CD8-positive, alpha-beta memory T cell (primary cell): ENCODE data around the gene GJC1. TPM values are rescaled to one million over a fixed set of nuclear protein-coding genes. Genes with fewer than 3 reads are reported as not detected.
A peak's percentile ranks its signal among the peaks of the same experiment; 100 is the strongest.

Source experiments
- CTCF ChIA-PET: fragments of 350-600 bp; sonication (Branson Sonifier 250); formaldehyde crosslinking; loops from one replicate; lab custom pipeline; 2021; ENCODE audit warnings: antibody characterized with exemption; lab: Charles Lee
- POLR2A ChIA-PET: fragments of 350-600 bp; sonication (Branson Sonifier 250); formaldehyde crosslinking; loops from one replicate; lab custom pipeline; 2021; ENCODE audit warnings: antibody characterized with exemption; lab: Charles Lee
- DNase-seq, 5 donors: peaks; one replicate each; pipeline versions ENCODE4 v3.0.0 to v3.0.0-alpha.2; 2020 to 2022; ENCODE audit warnings: mixed read lengths in 1 of 5
- H3K27ac ChIP-seq: one replicate; pipeline ENCODE4 v1.7.0; 2013; ENCODE audit warnings: low read depth, mild to moderate bottlenecking, low read length, moderate library complexity
- H3K27me3 ChIP-seq: 2 replicates; pipeline ENCODE4 v1.7.0; 2013; ENCODE audit warnings: low read length, mild to moderate bottlenecking; ENCODE audit not compliant: insufficient read depth, poor library complexity, severe bottlenecking
- H3K36me3 ChIP-seq: 2 replicates; pipeline ENCODE4 v1.7.0; 2013; ENCODE audit warnings: mild to moderate bottlenecking, low read length, moderate library complexity; ENCODE audit not compliant: insufficient read depth
- H3K4me1 ChIP-seq: 2 replicates; pipeline ENCODE4 v1.7.0; 2013; ENCODE audit warnings: mild to moderate bottlenecking, low read length, moderate library complexity; ENCODE audit not compliant: insufficient read depth
- H3K4me3 ChIP-seq: 2 replicates; pipeline ENCODE4 v1.7.0; 2013; ENCODE audit warnings: mild to moderate bottlenecking, low read length
- H3K9me3 ChIP-seq: 2 replicates; pipeline ENCODE4 v1.7.0; 2013; ENCODE audit warnings: mild to moderate bottlenecking, low read length
- H3K27ac Mint-ChIP-seq, 8 donors: one replicate each; pipeline ENCODE4 v1.8.0; 2020 to 2021; ENCODE audit warnings: mixed read lengths in 8 of 8, mild to moderate bottlenecking in 6 of 8, inconsistent platforms in 3 of 8, moderate library complexity in 3 of 8
- H3K27me3 Mint-ChIP-seq, 2 donors: one replicate each; pipeline ENCODE4 v1.8.0; 2020 to 2021; ENCODE audit warnings: mixed read lengths in 2 of 2, mild to moderate bottlenecking in 1 of 2, moderate library complexity in 1 of 2
- H3K36me3 Mint-ChIP-seq, 3 donors: one replicate each; pipeline ENCODE4 v1.8.0; 2020 to 2021; ENCODE audit warnings: mixed read lengths in 3 of 3, inconsistent platforms in 1 of 3, mild to moderate bottlenecking in 1 of 3
- H3K4me1 Mint-ChIP-seq, 3 donors: one replicate each; pipeline ENCODE4 v1.8.0; 2020 to 2021; ENCODE audit warnings: mixed read lengths in 3 of 3, inconsistent platforms in 1 of 3, mild to moderate bottlenecking in 1 of 3
- H3K4me3 Mint-ChIP-seq, 7 donors: one replicate each; pipeline ENCODE4 v1.8.0; 2020 to 2021; ENCODE audit warnings: mixed read lengths in 7 of 7, mild to moderate bottlenecking in 6 of 7, moderate library complexity in 4 of 7, inconsistent platforms in 2 of 7
- H3K9me3 Mint-ChIP-seq, 5 donors: one replicate each; pipeline ENCODE4 v1.8.0; 2020 to 2022; ENCODE audit warnings: mixed read lengths in 5 of 5, mild to moderate bottlenecking in 3 of 5, moderate library complexity in 2 of 5, inconsistent platforms in 1 of 5
- polyA plus RNA-seq: library from polyadenylated mRNA; unstranded; fragments of 300-500 nt; fragmentation: Illumina TruSeq; gene quantifications from one replicate; pipeline ENCODE4 v1.2.3, GENCODE V29; 2021
- total RNA-seq, 2 experiments: library from RNA; stranded (reverse); gene quantifications; one replicate each; pipeline ENCODE4 v1.2.3, GENCODE V29; 2021

Gene GJC1
- total and polyA plus RNA-seq, 3 experiments from 2014 or later: 9.4 to 10.2 TPM; not detected in 1

DNA sequence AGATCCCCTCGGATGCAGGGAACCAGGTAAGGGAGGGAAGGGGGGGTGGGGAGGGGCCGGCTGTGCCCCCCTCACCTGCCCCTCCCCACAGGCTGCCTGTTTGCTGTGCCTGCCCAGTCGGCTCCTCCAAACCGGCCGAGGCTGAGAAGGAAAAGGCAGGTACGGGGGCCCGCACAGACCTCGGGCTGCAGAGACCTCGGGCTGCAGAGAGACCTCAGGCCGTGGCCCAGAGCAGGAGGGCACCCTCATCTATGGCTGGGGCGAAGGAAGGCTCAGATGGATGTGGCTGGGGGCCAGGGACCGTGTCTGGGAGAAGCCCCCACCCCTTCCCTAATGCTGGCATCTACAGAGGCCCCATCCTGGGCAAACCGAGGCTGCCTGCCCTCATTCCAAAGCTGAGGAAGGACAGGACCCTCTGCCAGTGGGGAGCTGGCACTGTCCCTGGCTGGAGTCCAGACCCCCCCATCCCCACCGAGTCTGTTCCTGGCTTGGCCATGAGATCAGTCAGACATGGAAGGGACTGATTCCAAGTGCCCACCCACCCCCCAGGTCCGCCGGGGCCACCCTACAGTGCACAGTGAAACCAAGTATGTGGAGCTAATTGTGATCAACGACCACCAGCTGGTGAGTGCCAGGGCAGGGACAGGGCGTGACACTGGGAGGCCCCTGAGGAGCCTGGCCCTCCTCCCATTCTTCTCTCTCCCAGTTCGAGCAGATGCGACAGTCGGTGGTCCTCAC is 57.6 kb downstream of the GJC1 start:
- no peak for DNase-seq
- ChIA-PET CTCF (interaction anchor here (1.1 to 9.4 kb wide), 3 partner anchors 78 to 104 kb away, joined by 3 to 141 read pairs (median 3); no protein-coding TSS in a partner anchor), POLR2A (interaction anchor here (0.6 kb wide), 2 partner anchors 17 to 273 kb away, joined by 4 to 8 read pairs; no protein-coding TSS in a partner anchor)
- H3K27me3 ChIP-seq: no peaks in the 10 kb centered on the region
- H3K27ac Mint-ChIP-seq: peak overlapping the region in 1 of 8 donors; percentile 33
- H3K4me3 Mint-ChIP-seq: no peak overlapping the region
- no peaks in the 10 kb centered on the region for H3K9me3 ChIP-seq
- peaks cover 7% of the 10 kb centered on the region for H3K4me1 ChIP-seq
- no peaks in the 10 kb centered on the region for H3K9me3 Mint-ChIP-seq
- peaks cover 2 to 15% of the 10 kb centered on the region in 2 donors for H3K27me3 Mint-ChIP-seq
- no peak overlapping the region for H3K27ac ChIP-seq
- H3K36me3 Mint-ChIP-seq: no peaks in the 10 kb centered on the region
- H3K4me1 Mint-ChIP-seq: peaks cover 0 to 14% (median 7%) of the 10 kb centered on the region in 3 donors
- H3K4me3 ChIP-seq: no peak overlapping the region
- no peaks in the 10 kb centered on the region for H3K36me3 ChIP-seq

DNA sequence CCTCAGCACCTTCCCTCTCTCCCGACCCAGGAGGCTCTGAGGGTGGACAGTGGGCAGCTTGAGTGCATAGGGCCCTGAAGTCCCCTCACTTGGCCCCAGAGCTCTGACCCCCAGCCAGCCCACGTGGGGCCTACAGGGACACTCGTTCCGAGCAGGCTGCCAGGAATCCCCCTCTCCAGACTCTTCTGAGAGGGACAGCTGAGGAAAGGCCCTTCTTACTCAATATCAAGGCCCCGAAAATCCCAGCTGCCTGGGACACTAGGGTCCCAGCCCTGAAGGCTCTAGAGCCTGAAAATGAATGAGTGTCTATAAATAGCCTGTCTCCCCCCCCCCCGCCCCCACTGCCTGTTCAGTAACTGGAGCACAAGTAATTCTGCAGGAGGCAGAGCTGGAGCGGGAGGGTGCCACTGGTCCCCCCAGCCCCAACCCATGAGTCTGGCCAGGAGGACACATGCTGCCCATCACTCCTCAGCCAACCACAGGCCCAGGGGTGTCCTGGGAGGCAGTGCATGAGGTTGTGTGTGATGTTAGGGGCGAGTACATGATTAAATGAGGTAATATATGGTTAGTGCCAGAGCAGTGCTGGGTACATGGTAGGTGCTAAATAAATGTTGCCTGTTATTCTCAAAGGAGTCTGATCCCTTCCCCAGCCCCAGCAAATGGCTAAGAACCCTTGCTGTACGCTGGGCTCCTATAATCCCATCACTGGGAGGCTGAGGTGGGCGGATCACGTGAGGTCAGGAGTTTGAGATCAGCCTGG is 59.7 kb downstream of the GJC1 start:
- Histone ChIP-seq H3K27me3 (no peaks in the 10 kb centered on the region), H3K27ac (no peak overlapping the region), H3K9me3 (no peaks in the 10 kb centered on the region), H3K4me1 (no peaks in the 10 kb centered on the region), H3K36me3 (no peaks in the 10 kb centered on the region), H3K4me3 (no peak overlapping the region)
- peaks cover 0 to 4% (median 4%) of the 10 kb centered on the region in 3 donors for H3K4me1 Mint-ChIP-seq
- no peak overlapping the region for H3K4me3 Mint-ChIP-seq
- DNase-seq: no peak
- POLR2A ChIA-PET: no interaction called here
- CTCF ChIA-PET: interaction anchor here (1.3 to 1.7 kb wide), 2 partner anchors 9 to 11 kb away, joined by 3 to 5 read pairs; no protein-coding TSS in a partner anchor
- no peaks in the 10 kb centered on the region for H3K36me3 Mint-ChIP-seq
- no peak overlapping the region for H3K27ac Mint-ChIP-seq
- peaks cover 4 to 28% of the 10 kb centered on the region in 2 donors for H3K27me3 Mint-ChIP-seq
- H3K9me3 Mint-ChIP-seq: no peaks in the 10 kb centered on the region

DNA sequence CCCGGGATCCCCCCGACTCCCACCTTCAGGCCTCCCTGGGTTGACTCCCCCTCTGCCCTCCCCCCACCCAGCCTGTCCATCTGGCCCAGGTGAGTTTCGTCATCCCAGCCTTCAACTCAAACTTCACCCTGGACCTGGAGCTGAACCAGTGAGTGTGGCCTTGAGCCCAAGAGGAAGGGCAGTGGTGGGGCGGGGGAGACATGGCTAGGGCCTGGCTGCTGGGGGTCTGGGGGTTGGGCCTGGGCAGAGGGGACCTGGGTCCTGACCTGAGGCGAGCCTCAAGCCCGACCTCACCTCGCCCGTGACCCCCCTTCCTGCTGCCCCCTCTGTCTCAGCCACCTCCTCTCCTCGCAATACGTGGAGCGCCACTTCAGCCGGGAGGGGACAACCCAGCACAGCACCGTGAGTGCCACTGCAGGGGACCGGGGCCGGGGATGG is 60.4 kb downstream of the GJC1 start:
- Mint-ChIP-seq H3K27me3 (peaks cover 4 to 30% of the 10 kb centered on the region in 2 donors), H3K36me3 (no peaks in the 10 kb centered on the region), H3K4me1 (peaks cover 0 to 3% (median 2%) of the 10 kb centered on the region in 3 donors), H3K27ac (no peak overlapping the region), H3K9me3 (no peaks in the 10 kb centered on the region), H3K4me3 (no peak overlapping the region)
- Histone ChIP-seq H3K36me3 (no peaks in the 10 kb centered on the region), H3K27ac (no peak overlapping the region), H3K27me3 (no peaks in the 10 kb centered on the region), H3K4me3 (no peak overlapping the region), H3K4me1 (no peaks in the 10 kb centered on the region), H3K9me3 (no peaks in the 10 kb centered on the region)
- ChIA-PET CTCF (no interaction called here), POLR2A (interaction anchor here (0.6 kb wide), 1 partner anchor 51 kb away, joined by 3 read pairs; no protein-coding TSS in a partner anchor)
- no peak for DNase-seq

DNA sequence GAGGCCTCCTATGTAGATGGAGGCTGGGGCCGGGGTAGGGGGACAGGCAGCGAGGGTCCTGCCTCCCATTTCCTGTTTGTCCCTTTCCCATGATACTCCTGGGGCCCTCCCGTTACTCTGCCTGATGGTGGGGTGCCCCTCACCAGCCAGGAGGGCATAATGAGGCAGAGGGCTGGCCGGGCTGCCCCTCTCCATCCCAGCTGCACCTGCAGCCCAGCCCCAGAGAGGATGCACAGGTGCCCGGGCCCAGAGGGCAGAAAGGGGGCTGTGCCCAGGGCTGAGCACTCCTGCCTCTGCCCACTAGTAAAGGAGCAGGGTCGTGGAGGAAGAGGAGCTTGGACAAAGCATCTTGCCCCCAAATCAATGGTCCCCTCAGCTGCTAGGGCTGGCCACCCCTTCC is 60.9 kb downstream of the GJC1 start:
- CTCF ChIA-PET: interaction anchor here (1.1 kb wide), 1 partner anchor 96 kb away, joined by 3 read pairs; no protein-coding TSS in a partner anchor
- H3K36me3 ChIP-seq: no peaks in the 10 kb centered on the region
- DNase-seq: no peak
- Mint-ChIP-seq H3K4me3 (no peak overlapping the region), H3K4me1 (peaks cover 0 to 3% (median 0%) of the 10 kb centered on the region in 3 donors), H3K27me3 (peaks cover 7 to 30% of the 10 kb centered on the region in 2 donors), H3K9me3 (no peaks in the 10 kb centered on the region), H3K36me3 (no peaks in the 10 kb centered on the region), H3K27ac (no peak overlapping the region)
- POLR2A ChIA-PET: interaction anchor here (0.6 kb wide), 1 partner anchor 51 kb away, joined by 3 read pairs; no protein-coding TSS in a partner anchor
- H3K27ac ChIP-seq: no peak overlapping the region
- no peaks in the 10 kb centered on the region for H3K27me3 ChIP-seq
- no peaks in the 10 kb centered on the region for H3K9me3 ChIP-seq
- no peaks in the 10 kb centered on the region for H3K4me1 ChIP-seq
- H3K4me3 ChIP-seq: no peak overlapping the region

DNA sequence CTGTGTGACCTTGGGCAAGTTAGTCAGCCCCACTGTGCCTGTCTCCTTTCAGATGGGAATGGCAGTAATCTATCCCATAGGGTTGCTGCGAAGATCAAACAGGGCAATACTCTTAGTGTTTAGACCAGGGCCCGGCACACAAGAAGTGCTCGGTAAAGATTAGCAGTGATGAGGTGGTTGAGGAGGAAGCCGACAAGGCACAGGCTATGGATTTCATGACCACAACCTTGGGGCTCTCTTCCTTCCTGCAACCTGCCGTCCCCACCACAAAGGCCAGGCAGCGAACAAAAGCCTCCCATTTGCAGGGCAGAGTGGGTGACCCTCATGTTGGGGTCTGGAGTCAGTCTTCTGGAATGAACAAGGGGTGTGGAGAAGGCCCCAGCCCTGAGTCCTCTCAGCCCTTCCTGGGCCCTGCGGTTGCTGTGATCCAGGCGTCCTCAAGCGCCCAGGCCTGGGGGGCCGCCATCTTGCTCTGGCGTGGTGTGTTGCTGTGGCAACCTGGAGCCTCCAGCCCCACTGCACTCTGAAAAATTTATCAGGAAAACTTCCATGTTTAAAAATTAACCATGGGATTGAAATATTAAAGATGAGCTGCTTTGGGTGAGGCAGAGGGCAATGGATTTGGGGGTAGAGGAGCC is 61.5 kb downstream of the GJC1 start:
- no peaks in the 10 kb centered on the region for H3K9me3 ChIP-seq
- no peaks in the 10 kb centered on the region for H3K9me3 Mint-ChIP-seq
- no peaks in the 10 kb centered on the region for H3K36me3 ChIP-seq
- DNase-seq: no peak
- H3K4me3 ChIP-seq: no peak overlapping the region
- H3K27me3 ChIP-seq: no peaks in the 10 kb centered on the region
- CTCF ChIA-PET: interaction anchor here (1.1 kb wide), 1 partner anchor 96 kb away, joined by 3 read pairs; no protein-coding TSS in a partner anchor
- H3K36me3 Mint-ChIP-seq: no peaks in the 10 kb centered on the region
- no peak overlapping the region for H3K4me3 Mint-ChIP-seq
- no peak overlapping the region for H3K27ac ChIP-seq
- POLR2A ChIA-PET: no interaction called here
- H3K4me1 Mint-ChIP-seq: peaks cover 0 to 3% (median 0%) of the 10 kb centered on the region in 3 donors
- H3K27ac Mint-ChIP-seq: no peak overlapping the region
- peaks cover 7 to 32% of the 10 kb centered on the region in 2 donors for H3K27me3 Mint-ChIP-seq
- no peaks in the 10 kb centered on the region for H3K4me1 ChIP-seq

DNA sequence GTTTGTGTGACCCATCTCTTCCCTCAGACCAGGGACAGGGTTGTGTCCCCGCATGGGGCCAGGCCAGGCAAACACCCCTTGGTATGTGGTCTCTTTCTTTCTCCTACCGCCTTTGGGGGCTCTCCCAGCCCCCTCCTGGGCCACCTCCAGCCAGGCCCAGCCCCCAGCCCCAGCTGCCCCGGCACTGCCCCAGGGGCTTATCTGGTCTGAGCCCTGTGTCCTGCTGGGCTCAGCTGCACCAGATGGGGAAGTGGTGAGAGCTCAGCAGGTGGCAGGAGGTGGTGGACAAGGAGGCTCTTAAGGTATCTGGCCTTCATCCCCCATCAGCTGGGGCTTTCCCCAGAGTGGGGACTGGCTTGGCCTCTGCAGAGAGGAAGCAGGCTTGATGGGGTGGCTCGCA is 62.6 kb downstream of the GJC1 start:
- Mint-ChIP-seq H3K4me1 (peaks cover 0 to 3% (median 0%) of the 10 kb centered on the region in 3 donors), H3K36me3 (no peaks in the 10 kb centered on the region), H3K27me3 (peaks cover 7 to 38% of the 10 kb centered on the region in 2 donors), H3K27ac (peak overlapping the region in 1 of 8 donors; percentile 10), H3K9me3 (no peaks in the 10 kb centered on the region), H3K4me3 (no peak overlapping the region)
- Histone ChIP-seq H3K4me3 (no peak overlapping the region), H3K27ac (no peak overlapping the region), H3K4me1 (no peaks in the 10 kb centered on the region), H3K36me3 (no peaks in the 10 kb centered on the region), H3K27me3 (no peaks in the 10 kb centered on the region), H3K9me3 (no peaks in the 10 kb centered on the region)
- DNase-seq: no peak
- ChIA-PET CTCF (no interaction called here), POLR2A (no interaction called here)

DNA sequence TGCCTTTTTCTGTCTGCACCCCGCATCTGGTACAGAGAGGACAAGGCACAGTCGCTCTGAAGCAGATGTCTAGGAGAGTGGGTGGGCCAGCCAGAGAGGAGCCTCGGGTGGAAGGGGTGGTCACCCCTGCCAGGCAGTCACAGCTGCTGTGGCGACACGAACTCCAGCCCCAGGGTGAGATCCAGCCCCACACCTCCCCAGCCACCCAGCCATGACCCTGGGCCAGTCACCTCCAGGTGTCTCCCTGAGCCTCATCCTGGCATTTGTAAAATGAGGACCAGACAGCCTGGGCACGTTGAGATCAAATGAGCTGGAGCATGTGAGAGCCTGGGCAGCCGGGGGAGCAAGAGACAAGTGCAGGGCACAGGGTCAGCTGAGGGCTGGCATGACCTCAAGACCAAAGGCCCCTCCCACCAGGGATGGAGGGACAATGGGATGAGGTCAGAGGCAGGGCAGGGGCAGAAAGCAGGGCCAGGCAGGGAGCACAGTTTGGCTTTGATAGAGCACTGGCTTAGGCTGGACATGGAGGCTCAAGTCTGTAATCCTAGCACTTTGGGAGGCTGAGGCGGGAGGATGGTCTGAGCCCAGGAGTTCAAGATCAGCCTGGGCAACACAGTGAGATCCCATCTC is 63.6 kb downstream of the GJC1 start:
- peaks cover 0 to 3% (median 0%) of the 10 kb centered on the region in 3 donors for H3K4me1 Mint-ChIP-seq
- no peak overlapping the region for H3K4me3 ChIP-seq
- H3K4me1 ChIP-seq: no peaks in the 10 kb centered on the region
- H3K36me3 Mint-ChIP-seq: no peaks in the 10 kb centered on the region
- H3K4me3 Mint-ChIP-seq: no peak overlapping the region
- no peaks in the 10 kb centered on the region for H3K36me3 ChIP-seq
- POLR2A ChIA-PET: no interaction called here
- no peak overlapping the region for H3K27ac ChIP-seq
- H3K27ac Mint-ChIP-seq: no peak overlapping the region
- no peaks in the 10 kb centered on the region for H3K9me3 Mint-ChIP-seq
- DNase-seq: no peak
- peaks cover 10 to 41% of the 10 kb centered on the region in 2 donors for H3K27me3 Mint-ChIP-seq
- H3K9me3 ChIP-seq: no peaks in the 10 kb centered on the region
- CTCF ChIA-PET: no interaction called here
- no peaks in the 10 kb centered on the region for H3K27me3 ChIP-seq
